Measurements from ENCODE around the gene ELOA2.

ELOA2 gene

GRCh38 chr18:47035156-47035671 is at the start of gene ELOA2:
Gene ELOA2 (minus strand): TSS chr18:47035621. CDS start chr18:47035264, 357 bp downstream.
- no peak for TF ChIP-seq NFIC (IDR thresholded peaks at IDR 0.05)
- no peak for TF ChIP-seq ZBTB7A (IDR thresholded peaks at IDR 0.05; ENCODE audit: low read depth)
- no peak for TF ChIP-seq YY1 (IDR thresholded peaks at IDR 0.05; ENCODE audit: low read depth)
- TF ChIP-seq EP300 (IDR thresholded peaks at IDR 0.05; ENCODE audit: borderline replicate concordance): no peak
- no peak for TF ChIP-seq FOXM1 (IDR thresholded peaks at IDR 0.05; ENCODE audit: borderline replicate concordance, low read depth)
- TF ChIP-seq EGR1 (IDR thresholded peaks at IDR 0.05): no peak
- TF ChIP-seq TAF1 (IDR thresholded peaks at IDR 0.05; ENCODE audit: low read depth): no peak
- TF ChIP-seq RAD21 (IDR thresholded peaks at IDR 0.05; ENCODE audit: low read depth): no peak
- no peak for TF ChIP-seq REST (IDR thresholded peaks at IDR 0.05; ENCODE audit: low read depth)
- TF ChIP-seq TEAD4 (IDR thresholded peaks at IDR 0.05): no peak
- TF ChIP-seq CEBPB (IDR thresholded peaks at IDR 0.05): no peak
- no peak for TF ChIP-seq TCF12 (IDR thresholded peaks at IDR 0.05; ENCODE audit: low read depth)
- TF ChIP-seq CREB1 (IDR thresholded peaks at IDR 0.05; ENCODE audit: low read depth): no peak

- no peak for TF ChIP-seq YY1 (IDR thresholded peaks at IDR 0.05; ENCODE audit: low read depth)
These were observed 46.2 kb upstream of the ELOA2 start for GRCh38 chr18:47081578-47081977.

GRCh38 chr18:47080872-47081271 is 45.5 kb upstream of the ELOA2 start:
- TF ChIP-seq TCF12 (IDR thresholded peaks at IDR 0.05; ENCODE audit: low read depth): no peak
- TF ChIP-seq TAF1 (IDR thresholded peaks at IDR 0.05; ENCODE audit: low read depth): no peak
- no peak for TF ChIP-seq CREB1 (IDR thresholded peaks at IDR 0.05; ENCODE audit: low read depth)
- no peak for TF ChIP-seq TEAD4 (IDR thresholded peaks at IDR 0.05)
- TF ChIP-seq EGR1 (IDR thresholded peaks at IDR 0.05): no peak
- no peak for TF ChIP-seq ZBTB7A (IDR thresholded peaks at IDR 0.05; ENCODE audit: low read depth)
- no peak for TF ChIP-seq MAX (IDR thresholded peaks at IDR 0.05)
- no peak for TF ChIP-seq CEBPB (IDR thresholded peaks at IDR 0.05)
- no peak for TF ChIP-seq FOXM1 (IDR thresholded peaks at IDR 0.05; ENCODE audit: borderline replicate concordance, low read depth)
- TF ChIP-seq RAD21 (IDR thresholded peaks at IDR 0.05; ENCODE audit: low read depth): no peak
- no peak for TF ChIP-seq EP300 (IDR thresholded peaks at IDR 0.05; ENCODE audit: borderline replicate concordance)
- TF ChIP-seq YY1 (IDR thresholded peaks at IDR 0.05; ENCODE audit: low read depth): no peak
- no peak for TF ChIP-seq NFIC (IDR thresholded peaks at IDR 0.05)
- no peak for TF ChIP-seq REST (IDR thresholded peaks at IDR 0.05; ENCODE audit: low read depth)
- no peak for TF ChIP-seq USF1 (IDR thresholded peaks at IDR 0.05)

- TF ChIP-seq EGR1 (IDR thresholded peaks at IDR 0.05): no peak
- TF ChIP-seq CREB1 (IDR thresholded peaks at IDR 0.05; ENCODE audit: low read depth): no peak
- TF ChIP-seq MAX (IDR thresholded peaks at IDR 0.05): no peak
- no peak for TF ChIP-seq TCF12 (IDR thresholded peaks at IDR 0.05; ENCODE audit: low read depth)
- TF ChIP-seq RAD21 (IDR thresholded peaks at IDR 0.05; ENCODE audit: low read depth): no peak
- no peak for TF ChIP-seq CEBPB (IDR thresholded peaks at IDR 0.05)
- no peak for TF ChIP-seq TEAD4 (IDR thresholded peaks at IDR 0.05)
- TF ChIP-seq NFIC (IDR thresholded peaks at IDR 0.05): no peak
- TF ChIP-seq FOXM1 (IDR thresholded peaks at IDR 0.05; ENCODE audit: borderline replicate concordance, low read depth): no peak
These were observed 41.7 kb upstream of the ELOA2 start for GRCh38 chr18:47077111-47077510.

- TF ChIP-seq REST (IDR thresholded peaks at IDR 0.05; ENCODE audit: low read depth): no peak
- TF ChIP-seq USF1 (IDR thresholded peaks at IDR 0.05): no peak
- TF ChIP-seq CREB1 (IDR thresholded peaks at IDR 0.05; ENCODE audit: low read depth): no peak
- no peak for TF ChIP-seq TAF1 (IDR thresholded peaks at IDR 0.05; ENCODE audit: low read depth)
- TF ChIP-seq TEAD4 (IDR thresholded peaks at IDR 0.05): no peak
- TF ChIP-seq FOXM1 (IDR thresholded peaks at IDR 0.05; ENCODE audit: borderline replicate concordance, low read depth): no peak
- no peak for TF ChIP-seq NFIC (IDR thresholded peaks at IDR 0.05)
- TF ChIP-seq YY1 (IDR thresholded peaks at IDR 0.05; ENCODE audit: low read depth): no peak
- no peak for TF ChIP-seq CEBPB (IDR thresholded peaks at IDR 0.05)
- no peak for TF ChIP-seq EGR1 (IDR thresholded peaks at IDR 0.05)
- no peak for TF ChIP-seq RAD21 (IDR thresholded peaks at IDR 0.05; ENCODE audit: low read depth)
- TF ChIP-seq EP300 (IDR thresholded peaks at IDR 0.05; ENCODE audit: borderline replicate concordance): no peak
- no peak for TF ChIP-seq ZBTB7A (IDR thresholded peaks at IDR 0.05; ENCODE audit: low read depth)
- no peak for TF ChIP-seq TCF12 (IDR thresholded peaks at IDR 0.05; ENCODE audit: low read depth)
- no peak for TF ChIP-seq MAX (IDR thresholded peaks at IDR 0.05)
These were observed 39.9 kb upstream of the ELOA2 start for GRCh38 chr18:47075098-47075883.

All from Ishikawa (cell line).